ENCODE data around the gene UXS1. TPM values are rescaled to one million over a fixed set of nuclear protein-coding genes. Genes with fewer than 3 reads are reported as not detected.
A peak's percentile ranks its signal among the peaks of the same experiment; 100 is the strongest.

The UXS1 gene
- total RNA-seq, 1 experiment from 2014 or later: 44.7 TPM

- peaks cover 3% of the 10 kb centered on the region; the same call in 1 of the 2 replicates for H3K36me3 Mint-ChIP-seq
- DNase-seq (ENCODE audit: low spot score) (peak; percentile 40), ATAC-seq (0 out of 2 replicates have a peak, but pooled peaks have one; percentile 2)
- peak overlapping the region; percentile 68 for H3K27ac Mint-ChIP-seq
- TF ChIP-seq KAT7 (CRISPR knock-in tag; IDR thresholded peaks at IDR 0.05; ENCODE audit: borderline replicate concordance): 0 out of 2 replicates have a peak, but pooled peaks have one; percentile 38
- TF ChIP-seq GTF2I (CRISPR knock-in tag; conservative IDR thresholded peaks at IDR 0.05): no peak
- 0 out of 2 replicates have a peak, but pooled peaks have one; percentile 17 for TF ChIP-seq GABPB1 (CRISPR knock-in tag; IDR thresholded peaks at IDR 0.05)
- peak overlapping the region; percentile 77 for H3K4me3 Mint-ChIP-seq
- ChIA-PET POLR2A (interaction anchor here (0.6 kb wide), 1 partner anchor 270 kb away, joined by 3 read pairs; no protein-coding TSS in a partner anchor), CTCF (interaction anchor here (0.7 to 1.0 kb wide), 4 partner anchors 16 to 391 kb away, joined by 3 to 5 read pairs (median 3); no protein-coding TSS in a partner anchor)
- H3K9me3 Mint-ChIP-seq: 0 out of 2 replicates have a peak, but pooled peaks cover 3% of the 10 kb centered on the region
- no peaks in the 10 kb centered on the region; the same call in 1 of the 2 replicates for H3K27me3 Mint-ChIP-seq (ENCODE audit: low read depth)
- H3K4me1 Mint-ChIP-seq: peaks cover 53% of the 10 kb centered on the region
Measured at GRCh38 chr2:106192752-106193689, 1.1 kb downstream of the UXS1 start.

- Mint-ChIP-seq H3K9me3 (0 out of 2 replicates have a peak, but pooled peaks cover 3% of the 10 kb centered on the region), H3K27me3 (ENCODE audit: low read depth) (no peaks in the 10 kb centered on the region; the same call in 1 of the 2 replicates), H3K27ac (peak overlapping the region; percentile 25), H3K36me3 (peaks cover 3% of the 10 kb centered on the region; the same call in 1 of the 2 replicates), H3K4me3 (peak overlapping the region; percentile 0), H3K4me1 (peaks cover 57% of the 10 kb centered on the region)
- DNase-seq (ENCODE audit: low spot score) (no peak), ATAC-seq (no peak)
- ChIA-PET POLR2A (no interaction called here), CTCF (no interaction called here)
- no peak for TF ChIP-seq E2F1 (CRISPR knock-in tag; IDR thresholded peaks at IDR 0.05)
- TF ChIP-seq IRF2 (CRISPR knock-in tag; IDR thresholded peaks at IDR 0.05; ENCODE audit: borderline replicate concordance, low read depth): no peak
- TF ChIP-seq TCF7 (CRISPR knock-in tag; IDR thresholded peaks at IDR 0.05; ENCODE audit: low read depth): no peak
- no peak for TF ChIP-seq ERG (CRISPR knock-in tag; IDR thresholded peaks at IDR 0.05)
- no peak for TF ChIP-seq HMGA2 (CRISPR knock-in tag; IDR thresholded peaks at IDR 0.05)
- no peak for TF ChIP-seq CDX4 (CRISPR knock-in tag; IDR thresholded peaks at IDR 0.05; ENCODE audit: borderline replicate concordance)
- TF ChIP-seq SP1 (CRISPR knock-in tag; conservative IDR thresholded peaks at IDR 0.05): no peak
- TF ChIP-seq ZNF532 (CRISPR knock-in tag; IDR thresholded peaks at IDR 0.05; ENCODE audit: borderline replicate concordance): no peak
- no peak for TF ChIP-seq ZNF121 (CRISPR knock-in tag; IDR thresholded peaks at IDR 0.05)
- no peak for TF ChIP-seq ZNF423 (CRISPR knock-in tag; IDR thresholded peaks at IDR 0.05)
- TF ChIP-seq ZNF232 (CRISPR knock-in tag; IDR thresholded peaks at IDR 0.05): no peak
Measured at GRCh38 chr2:106191511-106192016, 2.5 kb downstream of the UXS1 start.

Measured in WTC11 (cell line).